ENCODE data around the gene KCNS1. TPM values are rescaled to one million over a fixed set of nuclear protein-coding genes. Genes with fewer than 3 reads are reported as not detected.

The KCNS1 gene
- total RNA-seq, 1 experiment from 2014 or later, result 0.98 TPM

- no peak overlapping the region for H3K27ac Mint-ChIP-seq
- Histone ChIP-seq H3T11ph (ENCODE audit: low read length) (no peak overlapping the region), H4K91ac (ENCODE audit: insufficient read length, low read depth, low read length) (no peak overlapping the region), H3K14ac (ENCODE audit: insufficient read depth, low read length) (no peak overlapping the region), H4K8ac (replicated peaks; ENCODE audit: insufficient read length, low read depth, low read length) (no peak overlapping the region), H3K4me2 (ENCODE audit: insufficient read depth, insufficient read length, low read length) (no peak overlapping the region), H3K9ac (ENCODE audit: extremely low read depth, insufficient read length, low read length) (no peak overlapping the region), H3K79me1 (ENCODE audit: insufficient read depth, low read depth, low read length, poor library complexity, severe bottlenecking) (no peaks in the 10 kb centered on the region), H3K27me3 (ENCODE audit: insufficient read depth, low read length) (no peaks in the 10 kb centered on the region), H2BK120ac (ENCODE audit: low read depth, low read length, poor library complexity, severe bottlenecking) (no peak overlapping the region), H3K27ac (ENCODE audit: insufficient read length, low read depth, low read length) (no peak overlapping the region), H3K9me3 (ENCODE audit: control insufficient read depth, low read depth, low read length) (no peaks in the 10 kb centered on the region), H4K20me1 (ENCODE audit: control insufficient read depth, insufficient read depth, insufficient read length) (no peaks in the 10 kb centered on the region), H3K4me1 (ENCODE audit: insufficient read depth, low read length) (no peaks in the 10 kb centered on the region), H3K56ac (ENCODE audit: insufficient read length, low read depth, low read length) (no peak overlapping the region), H3K79me2 (ENCODE audit: insufficient read depth, low read length) (no peaks in the 10 kb centered on the region), H3K4ac (ENCODE audit: low read depth, low read length) (no peak overlapping the region), H2BK15ac (ENCODE audit: low read depth, low read length) (no peak overlapping the region), H4K5ac (ENCODE audit: insufficient read length, low read depth, low read length) (no peak overlapping the region), H3K23me2 (ENCODE audit: insufficient read length, low read depth, low read length, poor library complexity, severe bottlenecking) (no peaks in the 10 kb centered on the region), H2AFZ (ENCODE audit: low read length) (no peak overlapping the region), H3K18ac (ENCODE audit: insufficient read length, low read depth, low read length) (no peak overlapping the region), H2BK12ac (ENCODE audit: insufficient read length, low read depth, low read length) (no peak overlapping the region), H2BK20ac (ENCODE audit: low read depth, low read length, poor library complexity, severe bottlenecking) (no peak overlapping the region), H2BK5ac (ENCODE audit: insufficient read length, low read length) (no peak overlapping the region), H2AK5ac (ENCODE audit: insufficient read length, low read length) (no peak overlapping the region), H3K23ac (ENCODE audit: insufficient read length, low read depth, low read length) (no peak overlapping the region)
- no peak for DNase-seq
- H3K4me3 Mint-ChIP-seq, result no peak overlapping the region
- no peaks in the 10 kb centered on the region for H3K9me3 Mint-ChIP-seq
- TF ChIP-seq CTCF (conservative IDR thresholded peaks at IDR 0.05), result no peak
- peaks cover 10% of the 10 kb centered on the region for H3K27me3 Mint-ChIP-seq (ENCODE audit: low read depth)
- peaks cover 6 to 16% of the 10 kb centered on the region in 2 experiments for H3K4me1 Mint-ChIP-seq
- WGBS (ENCODE audit: extremely low coverage, insufficient read length, low lambda C conversion rate), result no CpG with 5 or more reads among the region's 11 CpGs
- H3K36me3 Mint-ChIP-seq (ENCODE audit: insufficient read depth in 1 of 3, low read depth in 3 of 3), result no peaks in the 10 kb centered on the region
Observed at GRCh38 chr20:45110301-45110700, 9.4 kb upstream of the KCNS1 start.
